HL-60 (cell line): ENCODE results near the gene BAIAP2.
A peak's percentile ranks its signal among the peaks of the same experiment; 100 is the strongest.

Experiments used
- DNase-seq, 2 experiments: peaks; one replicate each; pipeline ENCODE4 v3.0.0-alpha.2; 2010 to 2020; ENCODE audit warnings: low read depth in 1 of 2, low spot score in 1 of 2
- H3K27ac ChIP-seq: fragments of 250-450 bp; sonication (Bioruptor Pico); replicated peaks from 2 replicates; pipeline ENCODE4 v1.5.1; 2020; ENCODE audit warnings: mild to moderate bottlenecking, moderate library complexity
- H3K27me3 ChIP-seq: fragments of 250-450 bp; sonication (Bioruptor Pico); 2 replicates; pipeline ENCODE4 v1.5.1; 2021; ENCODE audit warnings: mild to moderate bottlenecking, moderate library complexity; ENCODE audit not compliant: insufficient read depth, poor library complexity, severe bottlenecking
- H3K4me3 ChIP-seq: replicated peaks from 2 replicates; pipeline ENCODE4 v1.5.1; 2011; ENCODE audit warnings: mild to moderate bottlenecking, control low read depth, low read length; ENCODE audit not compliant: insufficient read depth
- CTCF ChIP-seq: IDR thresholded peaks from one replicate; pipeline ENCODE4 v1.5.1; 2011; ENCODE audit warnings: low read length, control low read depth, inconsistent platforms; ENCODE audit not compliant: insufficient read depth
- GABPA ChIP-seq: IDR thresholded peaks from 2 replicates; pipeline ENCODE4 v1.6.1; 2012; ENCODE audit warnings: low read depth
- POLR2AphosphoS5 ChIP-seq: IDR thresholded peaks from 2 replicates; pipeline ENCODE4 v1.6.1; 2012; ENCODE audit warnings: low read depth
- REST ChIP-seq: IDR thresholded peaks from 2 replicates; pipeline ENCODE4 v1.6.1; 2012; ENCODE audit warnings: low read depth; ENCODE audit not compliant: insufficient replicate concordance
- SPI1 ChIP-seq: IDR thresholded peaks from 2 replicates; pipeline ENCODE4 v1.6.1; 2012; ENCODE audit warnings: low read depth, mild to moderate bottlenecking, borderline replicate concordance

BAIAP2 gene

GRCh38 chr17:81142301-81143199, 107.6 kb downstream of the BAIAP2 start:
- peak; percentile 67 to 84 for DNase-seq
- TF ChIP-seq CTCF (peak; percentile 72), REST (no peak)
- Histone ChIP-seq H3K27ac (no peak overlapping the region), H3K27me3 (no peaks in the 10 kb centered on the region), H3K4me3 (no peak overlapping the region)

- H3K27me3 ChIP-seq: no peaks in the 10 kb centered on the region
- H3K4me3 ChIP-seq: no peak overlapping the region
- no peak for DNase-seq
- no peak overlapping the region for H3K27ac ChIP-seq
- TF ChIP-seq GABPA (no peak), SPI1 (no peak), REST (no peak), CTCF (no peak), POLR2AphosphoS5 (no peak)
Measured at GRCh38 chr17:81143200-81143527, 108.2 kb downstream of the BAIAP2 start.

- H3K27ac ChIP-seq: no peak overlapping the region
- no peak for TF ChIP-seq CTCF
- no peak for TF ChIP-seq SPI1
- TF ChIP-seq POLR2AphosphoS5: no peak
- TF ChIP-seq GABPA: no peak
- TF ChIP-seq REST: no peak
- H3K27me3 ChIP-seq: no peaks in the 10 kb centered on the region
- no peak overlapping the region for H3K4me3 ChIP-seq
- DNase-seq: no peak
Measured at GRCh38 chr17:81143717-81144422, 108.9 kb downstream of the BAIAP2 start.
